HG02840 (cell line): ENCODE data around the gene PLB1.
"Not testable (repeated sequence)": the region's sequence is repeated elsewhere in the genome, so short reads cannot be mapped to it uniquely, and the experiment has no call there.

Source experiments
- ATAC-seq: cut with Tn5 transposase; IDR thresholded peaks from one replicate; pipeline ENCODE4 v1.9.1; 2021; ENCODE audit warnings: mild to moderate bottlenecking, moderate library complexity, moderate number of reproducible peaks; ENCODE audit not compliant: unreplicated experiment, low FRiP score

PLB1 gene

DNA sequence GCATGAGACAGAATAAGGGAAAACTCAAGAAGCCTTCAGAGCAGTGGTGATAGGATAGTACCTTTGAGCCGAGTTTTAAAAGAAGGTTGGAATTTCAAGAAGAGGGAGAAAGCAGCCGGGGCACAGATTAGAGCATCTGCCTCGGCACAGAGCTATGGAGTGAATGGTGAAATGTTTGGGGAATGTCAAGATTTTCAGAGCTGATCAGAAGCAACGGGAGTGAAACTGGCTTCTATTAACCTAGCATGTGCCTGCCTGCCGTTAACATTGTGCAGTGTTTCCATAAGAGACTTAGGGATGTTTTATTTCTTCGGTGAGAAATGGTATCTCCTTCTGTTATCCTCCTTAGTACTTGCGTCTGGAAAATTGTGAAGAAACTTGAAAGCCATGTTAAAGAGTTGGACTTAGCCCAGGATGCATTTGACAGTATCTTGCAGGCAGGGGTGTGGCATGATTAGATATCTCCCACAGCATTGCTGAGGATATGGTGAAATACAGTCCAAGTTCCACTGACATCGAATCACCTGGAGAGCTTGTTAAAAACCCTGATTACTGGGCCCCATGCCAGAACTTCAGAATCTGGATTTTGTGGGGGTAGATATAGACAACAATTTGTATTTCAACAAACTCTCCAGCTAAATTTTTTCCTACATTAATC, 158.9 kb downstream of the PLB1 start:
- no peak for ATAC-seq

DNA sequence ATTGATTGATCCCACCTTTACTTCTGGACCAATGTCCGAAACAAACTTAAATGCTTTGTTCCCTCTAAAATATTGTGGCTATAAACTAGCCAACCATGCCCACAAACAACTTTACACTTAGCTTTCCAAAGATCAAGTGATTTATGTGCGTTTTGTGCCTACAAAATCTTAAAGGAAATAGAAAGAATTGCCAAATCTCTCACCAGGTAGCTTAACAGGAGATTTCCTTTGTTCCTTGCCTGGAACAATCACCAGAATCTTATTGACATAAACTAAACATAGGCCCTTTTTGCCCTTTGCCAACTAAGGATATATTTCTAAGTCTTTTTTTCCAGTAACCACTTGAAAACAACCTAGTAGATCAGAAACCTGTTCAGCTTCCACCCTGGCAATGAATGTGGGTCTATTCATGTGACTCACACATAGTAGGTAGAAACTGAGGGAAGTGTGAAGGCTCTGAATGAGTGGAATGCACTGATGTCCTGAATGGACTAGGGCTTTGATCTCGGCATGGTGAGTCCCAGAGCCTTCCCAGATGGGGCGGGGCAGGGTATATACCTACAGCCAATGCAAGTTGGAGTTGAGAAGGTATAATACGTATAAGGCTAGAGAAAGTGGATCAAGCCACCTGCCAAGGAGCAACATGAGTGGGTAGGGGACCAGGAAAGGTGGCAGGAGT, 161.2 kb downstream of the PLB1 start:
- ATAC-seq, result no peak

DNA sequence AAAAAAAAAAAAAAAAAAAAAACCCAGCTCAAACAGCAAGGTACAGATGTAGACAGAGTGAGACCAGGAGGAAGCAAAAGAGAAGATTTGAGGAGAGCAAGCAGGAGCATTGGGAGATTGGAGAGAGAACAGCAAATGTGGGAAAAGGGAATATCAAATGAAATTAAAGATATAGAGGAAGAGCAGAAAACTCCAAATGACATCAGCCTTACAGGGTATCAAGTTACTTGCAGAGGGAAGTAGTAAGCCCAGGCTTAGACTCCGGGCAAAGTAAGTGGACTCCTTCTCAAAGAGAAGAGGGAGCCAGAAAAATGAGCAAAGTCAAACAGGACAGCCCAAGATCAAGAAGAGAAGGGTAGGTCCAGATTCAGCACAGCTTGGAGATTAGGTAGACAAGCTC, 162.5 kb downstream of the PLB1 start:
- ATAC-seq, result no peak

DNA sequence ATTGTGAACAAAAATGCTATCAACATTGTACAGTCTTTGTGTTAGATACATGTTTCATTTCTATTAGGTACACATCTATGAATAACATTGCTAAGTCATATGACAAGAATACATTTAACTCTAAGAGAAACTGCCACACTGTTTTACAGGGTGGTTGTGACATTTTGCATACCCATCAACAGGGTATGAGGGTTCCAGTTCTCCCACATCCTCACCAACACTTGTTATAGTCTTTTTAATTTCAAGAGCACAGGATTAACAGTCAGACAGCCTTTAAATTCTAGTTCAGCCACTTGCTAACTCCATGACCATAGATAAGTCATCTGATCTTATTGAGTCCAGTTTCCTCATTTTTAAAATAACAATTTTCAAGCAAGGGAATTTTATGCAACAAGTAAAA, 163.3 kb downstream of the PLB1 start:
- ATAC-seq, result no peak

DNA sequence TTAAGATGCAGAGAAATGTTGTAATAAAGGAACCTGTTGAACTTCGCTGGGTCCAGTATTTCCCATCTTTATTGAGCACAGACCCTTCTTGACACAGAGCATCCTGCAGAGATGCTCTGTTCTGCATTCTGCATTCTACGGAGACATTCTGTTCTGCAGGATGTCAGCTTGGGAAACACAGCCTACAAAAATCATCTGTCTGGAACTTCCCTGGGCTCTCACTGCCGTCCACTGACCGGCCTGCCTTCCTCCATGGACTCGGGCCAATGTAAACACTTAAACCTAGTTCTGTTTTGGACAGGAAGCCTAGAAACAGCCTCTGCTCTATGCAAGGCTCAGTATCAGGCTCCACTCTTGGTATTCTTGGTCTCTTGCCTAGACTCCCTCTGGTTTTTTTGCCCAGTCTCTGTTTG, 165.7 kb downstream of the PLB1 start:
- ATAC-seq, result no peak

DNA sequence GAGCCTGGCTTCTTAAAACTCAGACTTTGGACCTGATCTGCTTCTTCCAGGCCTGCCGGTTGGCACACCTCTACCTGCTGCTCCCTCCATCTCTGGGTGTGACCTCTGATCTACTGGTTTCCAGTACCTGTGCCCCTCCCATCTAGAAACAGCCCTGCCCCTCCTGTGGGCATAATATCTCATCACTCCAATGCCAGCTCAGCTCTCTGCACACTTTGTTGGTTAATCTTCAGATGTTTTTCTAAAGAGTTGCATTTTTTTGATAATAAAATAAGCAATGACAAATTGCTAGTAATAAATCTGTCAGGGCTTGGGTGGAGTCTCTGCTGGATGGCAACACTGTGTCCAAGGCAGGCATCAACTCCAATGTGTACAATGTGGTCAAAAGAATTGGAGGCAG, 166.2 kb downstream of the PLB1 start:
- ATAC-seq, result no peak

DNA sequence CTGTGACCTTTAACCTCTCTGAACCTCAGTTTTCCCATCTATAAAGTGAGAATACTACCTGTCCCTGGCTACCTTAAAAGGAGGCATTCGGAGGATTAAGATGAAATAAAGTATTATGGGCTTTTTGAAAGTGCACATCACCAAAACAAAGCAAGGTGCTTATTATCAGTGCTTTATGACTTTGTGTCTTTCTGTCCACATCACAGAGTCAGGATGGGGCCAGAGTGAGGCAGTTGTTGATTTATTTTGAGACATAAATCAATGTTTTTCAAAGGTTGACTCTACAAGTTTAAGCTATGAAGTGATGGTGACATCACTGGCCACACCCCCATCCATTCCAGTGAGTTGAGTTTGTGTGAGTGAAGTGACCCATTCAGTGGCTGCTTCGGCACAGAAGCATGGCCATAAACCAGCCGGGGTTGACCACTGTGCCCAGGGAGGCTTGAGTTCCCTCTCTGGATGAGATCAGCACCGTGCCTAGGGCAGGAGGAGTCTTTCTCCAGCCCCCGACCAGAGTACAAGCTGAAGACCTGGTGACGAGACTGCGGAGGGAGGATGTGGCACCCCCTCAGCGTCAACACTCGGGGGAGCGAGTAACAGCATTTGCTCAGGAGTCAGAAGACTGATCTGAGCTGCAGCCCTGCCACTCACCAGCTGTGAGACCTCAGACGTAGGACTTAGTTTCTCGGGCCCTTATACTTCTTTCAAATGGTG, 166.8 kb downstream of the PLB1 start:
- ATAC-seq, result no peak

DNA sequence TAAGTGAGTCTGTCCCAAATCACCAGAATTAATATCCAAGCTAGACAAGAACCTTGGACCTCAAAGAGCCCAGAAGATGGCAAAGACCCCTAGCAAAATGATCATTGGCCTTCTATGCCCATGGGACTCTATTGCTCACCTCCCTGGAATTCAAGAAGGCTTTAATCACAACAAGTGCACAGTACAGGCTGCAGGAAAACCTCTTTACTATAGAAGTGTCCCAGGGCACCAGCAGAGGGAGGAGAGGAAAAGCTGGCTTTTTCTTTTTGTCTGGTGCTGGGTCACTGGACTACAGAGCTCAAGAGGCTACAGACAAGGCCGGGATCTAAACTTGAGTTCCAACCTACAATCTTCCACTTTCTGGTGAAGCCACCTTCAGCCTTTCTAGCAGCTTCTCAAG, 167.5 kb downstream of the PLB1 start:
- no peak for ATAC-seq

DNA sequence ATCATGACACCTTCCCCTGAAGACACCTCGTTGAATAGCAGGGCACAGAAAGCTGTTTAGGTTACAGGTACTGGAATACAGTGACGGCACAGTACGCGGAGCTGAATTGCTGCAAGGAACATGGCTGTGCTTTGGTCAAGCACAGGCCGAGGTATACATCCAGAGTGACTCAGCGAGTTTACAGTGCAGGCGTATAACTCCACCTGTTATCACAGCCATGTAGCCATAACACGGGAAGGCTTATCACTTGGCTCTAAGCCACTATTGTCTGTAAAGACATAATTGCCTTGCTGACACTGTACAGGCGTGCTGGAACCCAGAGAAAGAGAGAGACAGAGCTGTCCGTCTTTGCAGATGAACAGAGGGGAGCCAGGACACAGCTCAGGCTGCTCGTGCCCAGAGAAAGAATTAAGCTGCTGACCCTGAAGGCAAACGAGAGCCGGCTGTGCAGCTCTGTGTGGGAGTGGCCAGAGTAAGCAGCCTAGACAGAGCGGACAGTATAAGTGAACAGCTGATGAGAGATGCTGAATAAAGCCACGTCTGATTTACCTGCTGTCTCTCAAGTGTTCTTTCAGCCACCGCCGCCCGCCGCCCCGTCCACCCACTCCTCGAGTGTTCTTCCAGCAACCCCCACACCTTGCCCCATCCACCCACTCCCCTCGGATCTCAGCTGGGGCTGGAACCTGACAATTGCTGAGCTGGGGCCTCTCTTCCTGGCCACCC, 168.4 kb downstream of the PLB1 start:
- ATAC-seq, result no peak

DNA sequence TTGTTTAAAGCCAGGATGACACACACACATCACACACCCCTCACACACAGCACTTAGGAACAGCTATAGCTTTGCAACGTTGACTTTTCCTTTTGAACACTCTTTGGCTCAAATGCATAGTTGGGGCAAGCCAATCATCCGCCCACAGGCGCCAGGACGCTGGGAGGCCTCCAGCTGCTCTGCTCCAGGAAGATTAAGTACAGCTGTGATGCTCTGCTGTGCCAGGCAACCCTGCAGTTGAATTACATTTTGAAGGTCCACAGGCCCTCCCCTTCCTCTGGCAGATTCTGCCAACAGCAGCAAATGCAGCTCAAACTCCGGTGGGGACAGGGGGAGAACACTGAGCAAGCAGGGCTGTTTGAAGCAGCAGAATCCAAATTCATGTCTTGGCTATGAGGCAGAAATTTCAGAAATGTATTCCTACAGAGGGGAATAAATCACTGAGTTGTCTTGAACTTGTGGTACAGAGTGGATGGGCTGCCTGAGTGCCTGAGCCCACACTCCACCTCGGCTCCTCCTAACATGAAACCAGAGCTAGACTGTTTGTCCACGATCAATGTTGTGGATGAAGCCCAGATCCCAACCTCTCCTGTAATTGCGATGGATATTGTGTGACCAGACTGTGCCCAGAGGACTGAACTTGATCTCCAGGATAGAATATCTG, 169.3 kb downstream of the PLB1 start:
- ATAC-seq, result no peak

DNA sequence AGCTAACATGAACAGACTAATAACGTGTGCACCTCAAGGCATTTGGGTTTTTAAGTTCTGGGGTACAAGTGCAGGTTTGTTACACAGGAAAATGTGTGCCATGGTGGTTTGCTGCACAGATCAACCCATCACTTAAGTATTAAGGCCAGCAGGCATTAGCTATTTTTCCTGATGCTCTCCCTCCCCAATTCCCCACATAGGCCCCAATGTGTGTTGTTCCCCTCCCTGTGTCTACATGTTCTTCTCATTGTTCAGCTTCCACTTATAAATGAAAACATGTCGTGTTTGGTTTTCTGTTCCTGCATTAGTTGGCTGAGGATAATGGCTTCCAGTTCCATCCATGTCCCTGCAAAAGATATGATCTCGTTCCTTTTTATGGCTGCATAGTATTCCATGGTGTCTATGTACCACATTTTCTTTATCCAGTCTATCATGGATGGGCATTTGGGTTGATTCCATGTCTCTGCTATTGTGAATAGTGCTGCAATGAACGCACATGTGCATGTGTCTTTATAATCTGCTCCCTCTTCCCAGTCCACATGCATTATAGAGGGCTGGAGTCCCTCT, 170.0 kb downstream of the PLB1 start:
- not testable (repeated sequence) for ATAC-seq

DNA sequence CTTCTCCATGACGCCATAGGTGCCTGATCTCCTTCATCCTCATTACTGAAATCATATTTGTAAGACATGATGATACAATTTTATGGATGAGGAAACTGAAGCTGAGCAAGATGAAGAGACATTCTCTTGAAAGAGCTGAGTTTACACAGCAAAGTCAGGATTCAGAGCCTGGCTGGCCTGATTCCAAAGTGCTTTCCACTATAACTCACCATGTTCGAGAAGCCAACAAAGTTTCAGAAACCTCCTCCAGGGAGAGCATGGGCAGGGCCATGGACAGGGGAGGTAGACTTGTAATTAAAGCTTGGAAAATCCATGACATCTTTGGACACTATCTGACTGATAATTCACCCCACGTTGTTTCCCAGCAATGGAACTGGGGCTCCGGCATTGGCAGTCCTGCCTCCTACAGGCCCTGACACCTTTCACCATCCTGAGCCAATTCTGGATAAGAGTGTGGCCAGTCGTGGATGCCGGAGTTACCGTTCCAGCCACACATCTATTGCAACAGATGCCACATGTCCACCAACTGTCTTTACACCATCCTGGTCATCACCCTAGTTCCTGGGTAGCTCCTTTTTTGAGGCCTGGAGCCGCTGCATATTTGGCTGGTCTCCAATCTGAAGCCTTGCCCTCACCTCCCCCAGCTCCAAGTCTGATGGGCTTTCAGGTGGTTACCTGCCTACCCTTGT, 170.8 kb downstream of the PLB1 start:
- no peak for ATAC-seq

DNA sequence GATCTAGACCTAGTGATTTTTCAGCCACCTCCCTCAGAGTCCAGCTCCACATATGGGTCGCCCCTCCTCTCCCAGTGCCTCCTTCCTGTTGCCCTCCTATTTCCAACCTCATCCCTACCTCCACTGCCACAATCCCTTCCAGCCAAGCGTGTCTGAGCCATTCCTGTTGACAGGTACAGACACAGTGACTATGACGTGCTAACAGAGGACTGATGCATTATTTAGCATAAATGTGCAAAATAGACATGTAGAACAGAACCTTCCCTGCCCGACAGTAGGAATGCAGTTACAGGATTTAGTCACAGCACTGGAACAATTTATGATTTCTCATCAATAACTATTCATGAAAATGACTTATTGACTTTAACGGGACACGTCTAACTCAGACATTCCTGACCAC, 171.4 kb downstream of the PLB1 start:
- ATAC-seq, result no peak

DNA sequence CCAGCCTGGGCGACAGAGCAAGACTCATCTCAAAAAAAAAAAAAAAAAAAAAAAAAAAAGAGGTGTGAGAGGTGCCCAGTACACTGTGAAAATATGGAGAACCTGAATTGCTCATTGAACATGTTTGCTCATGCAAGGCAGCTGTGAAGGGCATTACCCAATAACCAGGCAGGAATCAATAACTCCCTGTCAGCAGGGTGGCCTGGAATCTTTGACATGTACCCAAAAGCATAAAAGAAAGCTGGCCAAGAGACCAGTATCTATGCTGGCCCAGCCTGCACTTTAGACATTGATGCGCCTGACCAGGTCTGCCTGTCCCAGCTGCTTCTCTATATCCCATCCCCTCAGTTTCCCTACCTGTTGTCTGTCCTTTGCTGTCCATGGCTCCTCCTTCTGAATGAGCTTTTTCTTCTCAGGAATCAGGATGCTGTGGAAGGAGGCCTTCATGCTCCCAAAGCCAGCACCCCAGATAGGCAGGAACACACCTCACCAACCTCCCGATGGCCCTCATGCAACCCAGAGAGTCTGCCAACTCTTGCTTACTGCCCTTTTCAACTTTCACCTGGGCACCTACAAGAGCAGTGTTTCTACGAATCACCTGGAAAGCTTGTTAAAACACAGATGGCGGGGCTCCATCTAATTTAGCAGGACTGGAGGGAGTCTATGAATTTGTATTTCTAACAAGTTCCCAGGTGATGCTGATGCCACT, 172.4 kb downstream of the PLB1 start:
- no peak for ATAC-seq

DNA sequence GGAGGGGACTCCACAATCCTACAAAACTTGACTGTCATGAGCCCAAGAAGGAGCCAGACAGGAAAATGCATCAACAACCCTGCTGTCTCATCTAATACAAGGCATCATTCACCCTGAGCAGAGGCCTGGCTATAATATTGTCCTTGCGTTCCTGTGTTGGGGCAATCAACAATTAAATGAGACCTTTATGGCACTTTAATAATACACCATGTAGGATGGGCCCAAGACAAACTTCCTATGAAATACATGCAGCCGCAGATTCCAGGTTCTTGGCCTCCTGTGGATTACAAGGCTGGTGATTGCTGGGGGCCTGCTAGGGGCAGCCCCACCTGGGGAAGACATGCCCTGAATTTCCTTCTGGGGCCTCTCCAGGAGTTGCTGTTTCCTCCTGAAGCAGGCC, 173.0 kb downstream of the PLB1 start:
- no peak for ATAC-seq

DNA sequence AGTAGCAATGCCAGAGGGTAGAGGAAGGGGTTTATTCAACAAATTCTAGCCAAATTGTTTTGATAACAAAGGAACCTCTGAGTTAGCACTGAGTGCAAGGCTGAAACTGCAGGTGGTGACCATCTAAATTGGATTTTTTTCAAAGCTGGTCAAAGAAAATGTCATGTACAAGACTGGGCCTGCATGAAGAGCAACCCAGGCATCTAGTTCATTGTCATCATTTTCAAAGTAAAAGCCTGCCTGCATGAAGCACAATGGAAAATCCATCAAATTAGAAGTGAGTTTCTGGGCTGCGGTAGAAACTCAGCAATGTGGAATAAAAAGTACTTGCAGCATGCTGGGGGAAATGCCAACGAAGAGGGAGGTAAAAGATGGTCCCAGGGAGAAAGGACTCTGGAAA, 175.0 kb downstream of the PLB1 start:
- no peak for ATAC-seq

DNA sequence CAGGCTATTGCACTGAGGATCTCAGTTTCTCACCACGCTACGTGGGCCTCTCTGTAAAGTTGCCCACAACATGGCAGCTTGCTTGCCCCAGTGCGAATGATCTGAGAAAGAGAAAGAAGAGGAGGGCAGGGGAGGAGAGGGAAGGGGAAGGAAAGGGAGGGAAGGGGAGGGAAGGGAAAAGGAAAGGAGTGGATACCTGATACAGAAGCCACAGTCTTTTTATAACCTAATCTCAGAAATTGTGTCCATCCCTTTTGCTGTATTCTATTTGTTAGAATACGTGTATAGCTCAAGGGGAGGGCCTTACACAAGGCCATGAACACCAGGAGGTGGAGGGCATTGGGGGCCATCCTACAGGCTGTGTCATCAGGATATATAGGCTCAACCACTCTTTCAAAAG, 177.5 kb downstream of the PLB1 start:
- ATAC-seq, result no peak

DNA sequence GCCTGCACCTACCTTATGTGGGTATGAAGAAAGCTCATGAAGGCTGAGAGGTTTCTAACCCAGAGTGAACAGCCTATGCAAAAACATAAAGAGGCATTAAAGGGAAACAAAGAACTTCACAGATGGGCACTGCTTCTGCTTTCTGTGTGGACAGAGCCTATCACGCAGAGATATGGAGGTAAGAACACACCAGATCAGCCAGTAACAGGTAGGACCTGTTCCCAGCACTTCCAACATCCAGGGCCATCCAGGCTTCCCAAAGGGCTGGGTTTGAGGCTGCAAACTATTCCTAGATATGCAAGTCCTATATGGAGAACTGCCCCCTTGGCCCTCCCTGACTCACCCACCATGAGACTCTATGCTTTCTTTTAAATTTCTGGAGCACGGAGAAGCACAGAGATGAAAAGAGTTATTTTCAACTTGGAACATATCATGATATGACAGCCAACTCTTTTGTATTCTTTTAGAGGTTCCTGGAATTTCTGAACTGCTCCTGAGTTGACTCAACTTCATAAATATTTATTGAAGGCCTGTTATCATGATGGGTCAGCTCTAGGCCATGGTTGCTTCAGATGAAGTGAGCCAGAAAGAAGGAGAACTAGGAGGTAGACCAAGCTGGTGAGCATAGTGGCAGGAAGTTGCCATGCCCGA, 178.3 kb downstream of the PLB1 start:
- no peak for ATAC-seq

DNA sequence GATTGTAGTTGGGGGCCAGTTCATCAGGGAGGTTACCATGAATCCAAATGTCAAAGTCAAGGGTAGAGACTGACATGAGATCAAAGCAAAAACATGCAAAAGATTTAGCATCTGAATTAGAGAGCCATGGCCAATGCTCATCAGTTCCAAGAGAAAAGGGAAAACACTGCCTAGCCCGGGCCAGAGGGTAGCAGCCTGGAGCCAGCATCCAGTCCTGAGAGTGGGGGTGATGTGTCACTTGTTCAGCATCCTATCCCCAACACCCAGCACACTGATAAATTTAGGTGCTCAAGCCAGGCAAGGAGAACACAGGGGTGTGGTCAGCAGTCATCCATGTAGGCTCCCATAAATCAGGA, 178.8 kb downstream of the PLB1 start:
- ATAC-seq, result no peak
